Activated naive CD4-positive, alpha-beta T cell treated with Interleukin-2 at 50 U/mL for 16 hours (primary cell): ENCODE results near the gene CREM.

Experiments
- DNase-seq: peaks from one replicate; pipeline ENCODE4 v3.0.0-alpha.2; 2020

The CREM gene

DNA sequence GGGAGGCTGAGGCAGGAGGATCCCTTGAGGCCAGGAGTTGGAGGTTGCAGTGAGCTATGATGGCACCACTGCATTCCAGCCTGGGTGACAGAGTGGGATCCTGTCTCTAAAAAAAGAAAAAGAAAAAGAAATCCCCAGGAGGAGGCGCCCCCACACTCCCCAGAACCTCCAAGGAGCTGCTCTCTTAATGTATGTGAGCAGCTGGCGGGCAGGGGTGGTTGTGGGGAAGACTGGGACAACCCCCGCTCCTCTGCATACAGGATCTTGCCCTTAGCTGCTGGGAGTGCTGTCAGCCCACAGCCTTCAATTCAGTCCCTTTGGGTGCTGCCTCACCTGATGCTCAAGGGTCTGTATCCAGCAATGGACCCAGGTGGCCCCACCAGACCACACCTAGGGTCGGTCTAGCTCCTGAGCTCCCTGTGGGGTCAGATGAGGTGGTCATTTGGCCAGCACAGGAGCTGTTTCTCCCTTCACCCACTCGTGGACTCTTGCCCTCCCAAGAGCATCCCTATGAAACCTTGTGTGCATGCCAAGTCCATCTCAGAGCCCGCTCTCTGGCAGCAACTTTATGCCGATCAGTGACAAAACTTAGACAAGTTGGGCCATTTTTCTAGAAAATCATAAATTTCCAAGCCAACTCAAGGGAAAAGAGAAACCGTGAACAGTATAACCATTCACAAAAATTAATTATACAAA is 97.5 kb downstream of the CREM start:
- DNase-seq: no peak

DNA sequence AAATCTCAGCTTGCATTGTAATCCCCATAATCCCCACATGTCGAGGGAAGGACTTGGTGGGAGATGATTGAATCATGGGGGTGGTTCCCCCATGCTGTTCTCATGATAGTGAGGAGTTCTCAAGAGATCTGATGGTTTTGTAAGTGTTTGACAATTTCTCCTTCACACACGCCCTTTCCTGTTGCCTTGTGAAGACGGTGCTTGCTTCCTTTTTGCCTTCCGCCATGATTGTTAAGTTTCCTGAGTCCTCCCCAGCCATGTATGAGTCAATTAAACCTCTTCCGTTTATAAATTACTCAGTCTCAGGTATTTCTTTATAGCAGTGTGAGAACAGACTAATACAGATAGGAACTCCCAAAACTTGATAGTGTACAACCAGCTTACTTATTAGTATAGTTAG is 98.6 kb downstream of the CREM start:
- DNase-seq: no peak

DNA sequence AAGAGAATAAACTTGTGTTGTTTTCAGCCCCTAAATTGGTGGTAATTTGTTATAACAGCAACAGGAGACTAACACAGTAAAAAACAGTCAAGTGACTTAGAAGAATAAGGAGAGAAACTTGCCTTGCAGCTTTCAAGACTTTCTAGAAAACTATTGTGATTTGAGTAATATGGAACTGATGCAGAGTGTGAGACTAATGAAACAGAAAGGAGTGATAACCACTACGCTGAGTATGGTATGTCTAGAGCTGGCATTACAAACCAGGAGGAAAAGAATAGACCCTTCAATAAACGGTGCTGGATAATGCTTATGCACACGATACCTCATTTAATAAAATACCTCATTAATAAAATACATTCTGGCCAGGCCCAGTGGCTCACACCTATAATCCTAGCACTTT is 99.9 kb downstream of the CREM start:
- DNase-seq: no peak

DNA sequence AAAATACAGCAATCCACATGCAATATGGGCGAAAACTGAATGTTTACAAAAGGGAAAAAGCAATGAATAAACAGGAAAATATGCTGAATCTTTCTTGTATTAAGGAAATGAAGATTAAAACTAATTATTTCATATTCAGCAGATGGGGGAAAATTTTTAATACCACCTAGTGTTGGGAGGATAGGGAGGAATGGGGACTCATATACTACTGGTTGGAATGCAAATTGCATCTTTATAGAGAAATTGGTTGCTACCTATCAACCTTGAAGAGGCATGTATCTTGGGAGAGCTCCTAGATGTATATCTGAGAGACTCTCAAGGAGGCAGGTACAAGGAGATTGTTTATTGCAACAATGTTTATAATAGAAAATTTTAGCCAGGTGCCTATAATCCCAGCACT is 101.4 kb downstream of the CREM start:
- DNase-seq: no peak

DNA sequence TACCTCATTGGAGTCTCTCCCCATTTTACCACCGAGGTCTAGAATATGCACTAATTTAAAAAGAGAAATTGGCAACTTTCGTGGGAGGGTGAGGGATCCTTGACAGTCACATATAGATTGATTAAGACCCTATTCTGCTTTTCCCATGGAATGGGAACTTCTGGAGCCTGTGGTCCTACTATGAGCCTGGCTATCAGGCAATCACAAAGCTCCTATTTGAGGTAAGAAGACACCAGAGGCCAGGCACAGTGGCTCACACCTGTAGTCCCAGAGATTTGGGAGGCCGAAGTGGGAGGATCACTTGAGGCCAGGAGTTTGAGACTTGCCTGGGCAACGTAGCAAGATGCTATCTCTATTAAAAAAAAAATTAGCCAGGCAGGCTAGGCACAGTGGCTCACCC is 105.0 kb downstream of the CREM start:
- DNase-seq: no peak

DNA sequence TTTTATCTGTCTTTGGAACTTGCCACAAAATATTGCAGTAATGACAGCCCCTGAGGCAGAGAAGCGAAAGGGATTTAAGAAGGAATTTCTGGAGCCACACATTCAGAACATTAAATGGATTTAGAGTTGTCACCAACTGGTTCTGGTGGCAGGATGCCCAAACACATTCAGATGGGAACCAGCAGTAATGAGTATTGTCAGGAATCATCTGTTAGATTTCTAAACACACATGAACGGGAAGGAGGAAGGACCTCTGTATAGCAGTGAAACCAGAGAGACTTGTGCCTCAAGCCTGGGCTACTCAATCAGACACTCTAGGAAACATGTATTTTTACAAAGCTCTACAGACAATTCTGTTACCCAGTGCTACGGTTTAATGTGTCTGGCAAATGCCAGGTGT is 105.9 kb downstream of the CREM start:
- no peak for DNase-seq

DNA sequence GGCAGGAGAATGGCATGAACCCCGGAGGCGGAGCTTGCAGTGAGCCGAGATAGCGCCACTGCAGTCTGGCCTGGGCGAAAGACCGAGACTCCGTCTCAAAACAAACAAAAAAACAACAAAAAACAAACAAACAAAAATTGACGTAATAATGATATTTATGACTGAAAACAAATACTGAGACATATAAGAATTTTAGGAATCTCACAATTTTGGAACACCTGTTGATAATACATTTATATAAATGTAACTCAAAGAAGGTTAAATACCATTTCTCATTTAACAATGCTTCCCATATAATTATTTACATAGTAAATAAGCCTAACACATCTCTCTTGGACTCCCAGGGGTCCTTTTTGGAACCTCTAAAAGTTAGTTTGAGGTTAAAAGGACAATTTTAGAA is 107.4 kb downstream of the CREM start:
- no peak for DNase-seq

DNA sequence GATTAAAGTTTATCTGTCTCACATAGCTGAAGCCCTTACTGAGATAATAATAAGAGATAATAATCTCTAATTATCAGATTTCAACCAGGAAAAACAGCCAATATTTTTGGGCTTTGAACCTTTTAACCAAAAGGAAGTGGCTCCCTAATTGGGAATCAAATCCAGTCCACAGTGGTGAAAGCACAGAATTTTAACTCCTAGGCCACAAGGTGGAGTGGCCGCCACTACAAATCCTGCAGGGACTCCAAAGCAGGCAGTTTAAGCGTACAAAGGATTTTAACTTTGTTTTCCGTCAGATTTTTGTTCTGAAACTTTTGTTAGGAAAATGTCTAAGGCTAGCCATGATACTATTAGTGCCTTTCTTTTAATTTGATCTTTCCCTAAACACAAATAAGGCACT is 110.1 kb downstream of the CREM start:
- no peak for DNase-seq

DNA sequence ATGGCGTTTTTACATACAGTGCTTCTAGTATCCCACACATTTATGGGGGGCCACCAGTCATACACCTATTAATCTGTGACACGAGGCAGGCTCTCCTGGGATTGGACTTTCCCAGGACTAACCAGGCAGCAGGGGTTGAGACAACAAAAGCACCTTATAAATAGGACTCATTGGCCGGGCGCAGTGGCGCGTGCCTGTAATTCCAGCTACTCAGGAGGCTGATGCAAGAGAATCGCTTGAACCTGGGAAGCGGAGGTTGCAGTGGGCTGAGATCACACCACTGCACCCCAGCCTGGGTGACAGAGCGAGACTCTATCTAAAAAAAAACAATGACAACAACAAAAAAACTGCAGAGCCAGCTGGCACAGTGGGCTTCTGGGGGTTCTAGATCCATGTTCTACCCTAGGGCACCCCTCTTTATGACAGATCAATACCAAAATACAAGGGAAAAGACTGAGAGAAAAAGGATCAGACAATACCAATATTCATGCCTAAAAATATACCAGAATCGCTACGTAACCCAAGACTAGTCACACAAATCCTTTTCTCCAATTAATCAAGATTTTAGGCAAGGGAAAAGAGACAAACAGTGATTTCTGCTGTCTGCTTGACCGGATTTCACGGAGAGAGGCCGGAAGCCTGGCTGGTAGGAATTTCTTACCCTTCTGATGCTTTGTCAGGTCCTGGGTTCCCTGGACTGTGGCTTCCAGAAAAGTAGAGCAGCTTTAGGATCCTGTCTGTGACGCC is 111.3 kb downstream of the CREM start:
- no peak for DNase-seq

DNA sequence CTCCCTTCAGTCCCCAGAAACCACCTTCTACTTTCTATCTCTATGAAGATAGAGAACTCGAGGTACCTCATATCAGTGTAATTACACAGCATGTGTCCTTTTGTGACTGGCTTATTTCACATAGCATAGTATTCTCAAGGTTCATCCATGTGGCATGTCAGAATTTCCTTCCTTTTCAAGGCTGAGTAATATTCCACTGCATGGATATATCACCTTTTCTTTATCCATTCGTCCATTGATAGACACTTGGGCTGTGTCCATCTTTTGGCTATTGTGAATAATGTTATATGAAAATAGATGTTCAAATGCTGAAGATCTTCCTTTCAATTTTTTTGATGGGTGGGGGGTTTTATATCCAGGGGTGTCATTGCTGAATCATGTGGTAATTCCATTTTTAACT is 117.9 kb downstream of the CREM start:
- DNase-seq: no peak

DNA sequence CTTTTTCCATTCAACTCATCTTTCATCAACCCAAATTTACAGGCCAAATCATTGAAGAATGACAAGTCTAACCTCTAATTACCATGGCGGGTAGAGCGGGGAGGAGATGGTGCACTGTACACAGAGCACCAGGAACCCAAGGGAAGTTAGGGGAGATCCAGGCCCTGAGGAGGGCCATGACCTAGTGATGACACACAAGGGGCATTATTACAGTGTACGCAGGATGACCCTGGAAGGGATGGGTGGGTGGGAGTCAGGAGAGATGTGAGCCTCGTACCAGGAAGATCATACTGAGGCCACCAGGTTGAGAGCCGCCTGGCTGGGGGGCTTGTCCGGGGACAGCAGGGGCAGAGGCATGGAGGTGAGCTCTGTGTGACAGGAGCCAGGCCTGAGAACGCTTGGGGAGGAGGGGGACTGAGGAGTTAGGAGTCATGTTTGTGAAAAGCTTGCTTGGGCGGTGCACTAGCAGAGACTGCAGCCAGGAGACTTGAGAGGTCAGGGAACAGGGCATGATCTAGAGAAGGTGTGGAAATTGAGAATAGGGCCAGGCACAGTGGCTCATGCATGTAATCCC is 120.2 kb downstream of the CREM start:
- DNase-seq: no peak

DNA sequence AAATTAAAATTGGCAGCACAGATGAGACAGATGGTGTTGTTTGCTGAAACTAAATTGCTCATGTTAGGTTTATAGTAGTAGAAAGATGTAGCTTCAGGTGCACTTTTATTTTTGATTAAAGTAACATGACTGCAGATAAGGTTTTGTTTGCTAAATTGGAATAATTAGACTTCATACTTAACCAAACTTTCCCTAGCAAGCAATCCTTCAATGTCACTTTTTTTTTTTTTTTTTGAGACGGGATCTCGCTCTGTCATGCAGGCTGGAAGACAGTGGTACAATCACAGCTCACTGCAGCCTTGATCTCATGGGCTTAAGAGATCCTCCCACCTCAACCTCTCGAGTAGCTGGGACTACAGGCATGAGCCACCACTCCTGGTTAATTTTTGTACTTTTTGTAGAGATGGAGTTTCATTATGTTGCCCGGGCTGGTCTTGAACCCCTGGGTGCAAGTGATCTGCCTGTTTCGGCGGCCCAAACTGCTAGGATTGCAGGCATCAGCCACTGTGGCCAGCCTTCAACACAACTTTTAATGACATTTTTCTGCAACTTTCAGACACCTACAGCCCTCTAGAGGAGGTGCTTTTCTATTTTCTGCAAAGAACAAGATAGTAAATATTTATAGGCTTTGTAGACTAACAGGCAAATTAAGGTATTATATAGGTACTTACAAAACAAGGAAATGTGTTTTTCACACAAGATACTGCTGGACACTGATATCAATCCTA is 124.9 kb downstream of the CREM start:
- no peak for DNase-seq

DNA sequence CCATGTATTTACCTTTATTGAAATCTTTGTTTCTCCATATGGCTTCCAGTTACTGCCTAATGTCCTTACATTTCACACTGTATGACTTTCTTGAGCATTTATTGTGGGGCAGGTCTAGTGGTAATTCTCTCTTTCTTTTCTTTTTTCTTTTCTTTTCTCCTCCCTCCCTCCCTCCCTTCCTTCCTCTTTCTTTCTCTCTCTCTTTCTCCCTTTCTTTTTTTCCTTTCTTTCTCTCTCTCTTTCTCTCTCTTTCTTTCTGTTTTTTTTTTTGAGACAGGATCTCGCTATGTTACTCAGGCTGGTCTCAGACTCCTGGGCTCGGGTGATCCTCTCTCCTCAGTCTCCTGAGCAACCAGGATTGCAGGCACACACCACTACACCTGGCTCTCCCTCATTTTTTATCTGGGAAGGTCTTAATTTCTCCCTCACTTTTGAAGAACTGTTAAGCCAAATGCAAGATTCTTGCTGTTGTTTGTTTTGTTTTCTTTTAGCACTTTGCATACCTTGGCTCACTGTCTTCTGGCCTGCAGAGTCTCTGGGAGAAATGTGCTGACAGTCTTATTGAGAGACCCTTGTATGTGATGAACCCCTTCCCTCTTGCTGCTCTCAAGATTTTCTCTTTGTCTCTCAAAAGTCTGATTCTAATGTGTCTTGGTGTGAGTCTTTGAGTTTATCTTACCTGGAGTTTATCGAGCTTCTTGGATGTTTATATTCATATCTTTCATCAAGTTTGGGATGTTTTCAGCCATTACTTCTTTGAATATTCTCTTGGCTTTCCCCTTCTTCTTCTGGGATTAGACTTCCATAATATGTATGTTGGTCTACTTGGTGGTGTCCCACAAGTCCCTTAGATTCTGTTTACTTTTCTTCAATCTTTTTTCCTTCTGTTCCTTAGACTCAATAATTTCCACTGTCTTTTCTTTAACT is 130.7 kb downstream of the CREM start:
- no peak for DNase-seq

DNA sequence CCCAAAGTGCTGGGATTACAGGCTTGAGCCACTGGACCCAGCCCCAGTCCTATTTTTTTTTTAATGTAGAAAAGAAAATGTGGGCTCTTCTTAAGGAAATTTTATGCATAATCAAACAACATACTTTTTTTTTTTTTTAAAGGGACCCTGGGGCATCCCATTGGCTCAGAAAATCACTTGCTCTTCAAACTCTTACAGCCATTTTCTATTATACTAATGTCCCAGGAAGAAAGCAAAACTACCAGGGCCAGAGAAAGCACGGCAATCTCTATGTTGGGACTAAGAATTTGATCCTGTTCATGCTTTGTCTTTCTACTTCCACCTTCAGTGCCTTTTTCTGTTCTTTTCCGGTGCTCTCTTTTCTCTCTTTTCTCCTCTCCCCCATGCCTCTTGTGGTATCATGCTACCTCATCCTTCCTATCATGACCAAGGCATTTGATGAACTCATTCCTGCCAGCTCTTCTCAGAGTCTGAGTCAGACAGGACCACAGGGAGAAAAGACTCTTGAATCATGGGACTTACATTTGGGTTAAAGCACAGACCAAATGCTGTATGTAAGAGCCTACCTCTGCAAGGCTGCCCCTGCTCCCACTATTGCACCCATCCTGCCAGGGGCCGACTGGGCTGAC is 133.2 kb downstream of the CREM start:
- no peak for DNase-seq

DNA sequence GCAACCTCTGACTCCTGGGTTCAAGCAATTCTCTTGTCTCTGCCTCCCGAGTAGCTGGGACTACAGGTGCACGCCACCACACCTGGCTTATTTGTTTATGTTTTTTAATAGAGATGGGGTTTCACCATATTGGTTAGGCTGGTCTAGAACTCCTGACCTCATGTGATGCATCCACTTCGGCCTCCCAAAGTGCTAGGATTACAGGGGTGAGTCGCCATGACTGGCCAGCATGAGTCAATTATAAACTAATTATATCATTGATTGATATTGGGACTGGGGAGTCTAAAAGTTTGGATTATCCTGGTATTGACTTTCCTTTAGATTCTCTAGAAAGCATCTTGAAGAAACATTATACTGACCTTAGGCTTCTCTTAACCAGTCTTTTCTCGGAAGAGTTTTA is 135.8 kb downstream of the CREM start:
- DNase-seq: no peak
